Measurements from ENCODE around the gene WDR70. TPM values are rescaled to one million over a fixed set of nuclear protein-coding genes. Genes with fewer than 3 reads are reported as not detected.
A peak's percentile ranks its signal among the peaks of the same experiment; 100 is the strongest.

Gene WDR70
- total RNA-seq, 1 donor from 2014 or later = 31.3 TPM

DNA sequence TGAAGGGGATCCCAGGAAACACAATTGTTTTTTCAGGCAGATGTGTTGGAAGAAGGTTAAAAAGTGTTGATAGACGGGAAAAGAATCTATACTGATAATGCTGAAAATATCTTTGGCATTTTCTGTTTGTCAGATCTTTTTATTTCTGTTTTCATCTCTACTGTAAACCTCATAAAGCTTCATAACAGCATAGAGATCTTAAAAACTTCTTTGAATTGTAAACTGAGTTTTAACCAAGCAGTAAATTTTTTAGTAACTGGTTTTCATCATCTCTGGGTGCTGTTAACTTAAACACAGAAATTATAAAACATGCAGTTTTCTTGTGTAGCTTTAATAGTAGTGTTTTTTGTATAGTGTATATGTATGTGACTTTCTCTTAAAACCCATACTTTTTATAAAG is 227.0 kb downstream of the WDR70 start:
- Mint-ChIP-seq H3K9me3 (ENCODE audit: unreplicated experiment) (peaks cover 4% of the 10 kb centered on the region), H3K27ac (ENCODE audit: unreplicated experiment) (no peak overlapping the region), H3K36me3 (ENCODE audit: low read depth, unreplicated experiment) (peaks cover 11% of the 10 kb centered on the region), H3K4me3 (ENCODE audit: unreplicated experiment) (no peak overlapping the region), H3K27me3 (ENCODE audit: low read depth, unreplicated experiment) (no peaks in the 10 kb centered on the region), H3K4me1 (ENCODE audit: low read depth, unreplicated experiment) (peaks cover 7% of the 10 kb centered on the region)
- Histone ChIP-seq H3K27me3 (ENCODE audit: insufficient read depth, low read length) (no peaks in the 10 kb centered on the region), H3K79me2 (ENCODE audit: insufficient read depth, low read length) (no peaks in the 10 kb centered on the region), H3K36me3 (ENCODE audit: insufficient read depth, low read length) (no peaks in the 10 kb centered on the region), H3K4me3 (ENCODE audit: insufficient read depth, low read depth, low read length) (no peak overlapping the region), H3K4me2 (ENCODE audit: low read length) (no peak overlapping the region), H3K9me3 (ENCODE audit: insufficient read depth, low read depth, low read length) (no peaks in the 10 kb centered on the region), H3K4me1 (ENCODE audit: insufficient read depth, low read length) (no peaks in the 10 kb centered on the region), H3K27ac (ENCODE audit: low read depth, low read length) (no peak overlapping the region), H3K9ac (ENCODE audit: low read length) (no peak overlapping the region), H4K20me1 (ENCODE audit: insufficient read depth, low read length) (no peaks in the 10 kb centered on the region), H2AFZ (ENCODE audit: low read depth, low read length) (no peak overlapping the region)
- DNase-seq (ENCODE audit: low read depth) (no peak), FAIRE-seq (no peak)
- no peak for TF ChIP-seq CTCF (IDR thresholded peaks at IDR 0.05; ENCODE audit: insufficient read depth, low read depth, low read length)
- TF ChIP-seq EZH2 (IDR thresholded peaks at IDR 0.05; ENCODE audit: insufficient read depth, low read length) = no peak

- Histone ChIP-seq H2AFZ (ENCODE audit: low read depth, low read length) (no peak overlapping the region), H3K9me3 (ENCODE audit: insufficient read depth, low read depth, low read length) (no peaks in the 10 kb centered on the region), H3K4me2 (ENCODE audit: low read length) (no peak overlapping the region), H3K27me3 (ENCODE audit: insufficient read depth, low read length) (no peaks in the 10 kb centered on the region), H4K20me1 (ENCODE audit: insufficient read depth, low read length) (no peaks in the 10 kb centered on the region), H3K4me3 (ENCODE audit: insufficient read depth, low read depth, low read length) (no peak overlapping the region), H3K79me2 (ENCODE audit: insufficient read depth, low read length) (no peaks in the 10 kb centered on the region), H3K27ac (ENCODE audit: low read depth, low read length) (no peak overlapping the region), H3K36me3 (ENCODE audit: insufficient read depth, low read length) (no peaks in the 10 kb centered on the region), H3K4me1 (ENCODE audit: insufficient read depth, low read length) (no peaks in the 10 kb centered on the region), H3K9ac (ENCODE audit: low read length) (no peak overlapping the region)
- H3K9me3 Mint-ChIP-seq (ENCODE audit: unreplicated experiment) = no peaks in the 10 kb centered on the region
- H3K4me1 Mint-ChIP-seq (ENCODE audit: low read depth, unreplicated experiment) = peaks cover 7% of the 10 kb centered on the region
- TF ChIP-seq EZH2 (IDR thresholded peaks at IDR 0.05; ENCODE audit: insufficient read depth, low read length) = no peak
- no peak for TF ChIP-seq CTCF (IDR thresholded peaks at IDR 0.05; ENCODE audit: insufficient read depth, low read depth, low read length)
- DNase-seq (ENCODE audit: low read depth) (no peak), FAIRE-seq (no peak)
- H3K27me3 Mint-ChIP-seq (ENCODE audit: low read depth, unreplicated experiment) = no peaks in the 10 kb centered on the region
- no peak overlapping the region for H3K4me3 Mint-ChIP-seq (ENCODE audit: unreplicated experiment)
- H3K27ac Mint-ChIP-seq (ENCODE audit: unreplicated experiment) = no peak overlapping the region
- peaks cover 7% of the 10 kb centered on the region for H3K36me3 Mint-ChIP-seq (ENCODE audit: low read depth, unreplicated experiment)
These were observed 227.6 kb downstream of the WDR70 start for GRCh38 chr5:37606632-37607248.

DNA sequence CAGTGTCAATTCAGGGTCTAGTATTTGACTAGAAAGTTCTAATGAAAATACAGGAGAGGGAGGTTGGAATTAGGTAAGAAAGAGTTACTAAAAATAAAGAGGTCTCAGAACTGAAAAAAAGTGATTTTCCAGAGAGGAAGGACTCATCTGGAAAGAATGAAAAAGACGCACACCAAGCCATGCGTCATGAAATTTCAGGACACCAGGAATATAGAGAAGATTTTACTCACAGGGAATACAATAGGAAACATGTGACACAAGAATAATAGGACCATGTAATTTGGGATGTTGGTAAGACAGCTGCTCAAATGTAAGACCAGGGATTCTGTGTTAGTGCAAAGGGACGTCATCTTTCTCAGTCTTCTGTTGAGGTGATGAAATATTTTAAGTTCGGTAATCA is 236.1 kb downstream of the WDR70 start:
- Mint-ChIP-seq H3K27ac (ENCODE audit: unreplicated experiment) (peak overlapping the region; percentile 94), H3K4me1 (ENCODE audit: low read depth, unreplicated experiment) (peaks cover 29% of the 10 kb centered on the region), H3K9me3 (ENCODE audit: unreplicated experiment) (no peaks in the 10 kb centered on the region), H3K4me3 (ENCODE audit: unreplicated experiment) (no peak overlapping the region), H3K27me3 (ENCODE audit: low read depth, unreplicated experiment) (no peaks in the 10 kb centered on the region), H3K36me3 (ENCODE audit: low read depth, unreplicated experiment) (peaks cover 4% of the 10 kb centered on the region)
- peak; percentile 98 for DNase-seq (ENCODE audit: low read depth)
- Histone ChIP-seq H3K27me3 (ENCODE audit: insufficient read depth, low read length) (no peaks in the 10 kb centered on the region), H3K9ac (ENCODE audit: low read length) (peak overlapping the region; percentile 65), H3K4me1 (ENCODE audit: insufficient read depth, low read length) (peaks cover 11% of the 10 kb centered on the region), H3K27ac (ENCODE audit: low read depth, low read length) (peak overlapping the region; percentile 83), H4K20me1 (ENCODE audit: insufficient read depth, low read length) (no peaks in the 10 kb centered on the region), H3K79me2 (ENCODE audit: insufficient read depth, low read length) (no peaks in the 10 kb centered on the region), H3K4me3 (ENCODE audit: insufficient read depth, low read depth, low read length) (no peak overlapping the region), H3K4me2 (ENCODE audit: low read length) (peak overlapping the region; percentile 52), H3K9me3 (ENCODE audit: insufficient read depth, low read depth, low read length) (no peaks in the 10 kb centered on the region), H2AFZ (ENCODE audit: low read depth, low read length) (no peak overlapping the region), H3K36me3 (ENCODE audit: insufficient read depth, low read length) (no peaks in the 10 kb centered on the region)
- FAIRE-seq = peak; percentile 99
- TF ChIP-seq CTCF (IDR thresholded peaks at IDR 0.05; ENCODE audit: insufficient read depth, low read depth, low read length) = no peak
- TF ChIP-seq EZH2 (IDR thresholded peaks at IDR 0.05; ENCODE audit: insufficient read depth, low read length) = no peak

Data from astrocyte (in vitro differentiated cells and primary cell).